ENCODE results near the gene GMEB2. TPM values are rescaled to one million over a fixed set of nuclear protein-coding genes. Genes with fewer than 3 reads are reported as not detected.
A peak's percentile ranks its signal among the peaks of the same experiment; 100 is the strongest.

Gene GMEB2
- polyA plus RNA-seq, 1 experiment: 6.3 TPM

DNA sequence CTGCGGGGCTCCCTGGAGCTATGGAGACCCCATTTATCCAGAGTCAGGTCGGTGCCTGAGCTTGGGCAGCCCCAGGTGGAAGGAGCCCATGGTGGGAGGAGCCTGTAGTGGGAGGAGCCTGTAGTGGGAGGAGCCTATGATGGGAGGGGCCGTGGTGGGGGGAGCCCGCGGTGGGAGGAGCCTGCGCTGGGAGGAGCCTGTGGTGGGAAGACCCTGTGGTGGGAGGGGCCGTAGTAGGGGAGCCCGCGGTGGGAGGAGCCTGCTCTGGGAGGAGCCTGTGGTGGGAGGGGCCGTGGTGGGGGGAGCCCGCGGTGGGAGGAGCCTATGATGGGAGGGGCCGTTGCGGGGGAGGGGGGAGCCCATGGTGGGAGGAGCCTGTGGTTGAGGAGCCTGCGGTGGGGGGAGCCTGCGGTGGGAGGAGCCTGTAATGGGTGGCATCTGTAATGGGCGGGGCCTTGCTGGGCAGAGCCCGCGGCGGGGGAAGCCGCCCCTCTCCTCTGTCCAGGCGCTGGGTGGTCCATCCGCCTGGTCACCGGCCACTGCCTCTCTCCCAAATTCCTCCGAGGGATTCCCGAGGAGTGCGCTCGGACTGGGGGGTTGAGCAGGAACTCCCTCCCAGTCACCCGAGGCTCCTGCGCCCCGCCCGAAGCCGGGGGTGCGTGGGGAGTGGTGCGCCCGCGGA is 73.5 kb downstream of the GMEB2 start:
- peak; percentile 66 for DNase-seq (ENCODE audit: low read depth, low spot score)
- H3K9me3 ChIP-seq (ENCODE audit: control insufficient read depth, insufficient read depth, low read length): peaks cover 9% of the 10 kb centered on the region; the same call in 1 of the 2 replicates
- peak overlapping the region; percentile 56 for H3K4me3 ChIP-seq (ENCODE audit: low read depth, low read length)
- no peak overlapping the region for H3K27ac ChIP-seq (ENCODE audit: low read depth, low read length)
- POLR2A ChIA-PET: interaction anchor here (1.2 kb wide), 1 partner anchor 32 kb away, joined by 5 read pairs; no protein-coding TSS in a partner anchor
- CTCF ChIA-PET: interaction anchor here (0.8 kb wide), 1 partner anchor 15 kb away, joined by 3 read pairs; no protein-coding TSS in a partner anchor
- H3K27me3 ChIP-seq (ENCODE audit: control insufficient read depth, insufficient read depth, low read length): peaks cover 7% of the 10 kb centered on the region
- TF ChIP-seq, protein P1, sequence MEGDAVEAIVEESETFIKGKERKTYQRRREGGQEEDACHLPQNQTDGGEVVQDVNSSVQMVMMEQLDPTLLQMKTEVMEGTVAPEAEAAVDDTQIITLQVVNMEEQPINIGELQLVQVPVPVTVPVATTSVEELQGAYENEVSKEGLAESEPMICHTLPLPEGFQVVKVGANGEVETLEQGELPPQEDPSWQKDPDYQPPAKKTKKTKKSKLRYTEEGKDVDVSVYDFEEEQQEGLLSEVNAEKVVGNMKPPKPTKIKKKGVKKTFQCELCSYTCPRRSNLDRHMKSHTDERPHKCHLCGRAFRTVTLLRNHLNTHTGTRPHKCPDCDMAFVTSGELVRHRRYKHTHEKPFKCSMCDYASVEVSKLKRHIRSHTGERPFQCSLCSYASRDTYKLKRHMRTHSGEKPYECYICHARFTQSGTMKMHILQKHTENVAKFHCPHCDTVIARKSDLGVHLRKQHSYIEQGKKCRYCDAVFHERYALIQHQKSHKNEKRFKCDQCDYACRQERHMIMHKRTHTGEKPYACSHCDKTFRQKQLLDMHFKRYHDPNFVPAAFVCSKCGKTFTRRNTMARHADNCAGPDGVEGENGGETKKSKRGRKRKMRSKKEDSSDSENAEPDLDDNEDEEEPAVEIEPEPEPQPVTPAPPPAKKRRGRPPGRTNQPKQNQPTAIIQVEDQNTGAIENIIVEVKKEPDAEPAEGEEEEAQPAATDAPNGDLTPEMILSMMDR (IDR thresholded peaks at IDR 0.05; ENCODE audit: low read depth, low read length): no peak

DNA sequence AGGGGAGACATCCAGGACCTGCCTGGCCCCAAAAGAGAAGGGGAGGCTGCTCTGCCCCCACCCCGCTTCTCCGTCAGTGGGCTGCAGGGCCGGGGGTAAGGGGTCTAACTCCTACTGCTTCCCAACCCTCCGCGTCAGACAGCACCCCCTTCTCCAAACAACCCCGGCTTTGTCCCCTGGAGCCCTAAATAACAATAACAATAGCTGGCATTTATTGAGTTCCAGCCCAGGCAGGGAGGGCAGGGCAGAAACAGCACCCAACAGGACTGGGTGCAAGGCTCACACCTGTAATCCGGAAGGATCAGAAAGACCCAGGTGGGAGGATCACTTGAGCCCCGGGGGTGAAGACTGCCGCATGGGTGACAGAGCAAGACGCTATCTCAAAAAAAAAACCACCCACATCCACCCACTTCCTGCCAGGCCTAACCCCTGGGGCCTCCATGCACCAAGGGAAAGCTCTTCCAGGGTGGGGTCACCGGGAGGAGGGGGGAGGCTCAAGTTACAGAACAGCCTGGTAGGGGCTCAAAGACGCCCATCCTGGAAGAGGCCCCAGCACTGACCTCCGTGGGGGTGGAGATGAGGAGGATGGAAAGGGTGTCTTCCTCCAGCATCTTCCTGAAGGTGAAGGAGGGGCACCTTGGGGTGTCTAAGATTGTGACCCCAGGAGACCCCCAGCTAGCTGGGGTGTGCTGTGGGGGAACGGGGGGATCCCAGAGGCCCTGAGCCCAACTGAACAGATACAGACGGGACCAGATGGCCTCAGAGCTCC is 74.2 kb downstream of the GMEB2 start:
- Histone ChIP-seq H3K9me3 (ENCODE audit: control insufficient read depth, insufficient read depth, low read length) (peaks cover 9% of the 10 kb centered on the region; the same call in 1 of the 2 replicates), H3K27ac (ENCODE audit: low read depth, low read length) (no peak overlapping the region), H3K27me3 (ENCODE audit: control insufficient read depth, insufficient read depth, low read length) (peaks cover 11% of the 10 kb centered on the region), H3K4me3 (ENCODE audit: low read depth, low read length) (no peak overlapping the region)
- ChIA-PET CTCF (interaction anchor here (0.8 kb wide), 1 partner anchor 14 kb away, joined by 3 read pairs; no protein-coding TSS in a partner anchor), POLR2A (interaction anchor here (1.2 kb wide), 1 partner anchor 32 kb away, joined by 5 read pairs; no protein-coding TSS in a partner anchor)
- no peak for DNase-seq (ENCODE audit: low read depth, low spot score)
- TF ChIP-seq, protein P1 (IDR thresholded peaks at IDR 0.05; ENCODE audit: low read depth, low read length): no peak

DNA sequence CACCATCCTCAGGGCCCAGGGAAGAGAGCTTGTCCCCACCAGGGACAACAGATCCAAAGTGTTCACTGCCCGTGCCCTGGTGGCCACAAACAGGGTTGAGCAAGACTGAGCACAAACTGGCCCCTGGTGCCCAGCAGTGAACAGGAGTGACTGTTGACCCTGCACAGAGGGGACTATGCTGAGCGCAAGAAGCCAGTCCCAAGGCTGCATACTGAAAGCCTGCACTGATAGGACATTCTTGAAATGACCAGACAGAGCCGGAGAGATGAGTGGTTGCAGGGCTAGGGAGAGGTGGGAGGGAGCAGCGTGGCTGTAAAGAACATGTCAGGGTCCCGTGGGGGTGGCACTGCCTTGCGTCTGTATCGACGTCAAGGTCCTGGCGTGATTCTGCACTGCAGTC is 75.8 kb downstream of the GMEB2 start:
- H3K27ac ChIP-seq (ENCODE audit: low read depth, low read length): no peak overlapping the region
- ChIA-PET CTCF (interaction anchor here (2.0 kb wide), 1 partner anchor 13 kb away, joined by 5 read pairs; no protein-coding TSS in a partner anchor), POLR2A (no interaction called here)
- TF ChIP-seq, protein P1 (IDR thresholded peaks at IDR 0.05; ENCODE audit: low read depth, low read length): no peak
- H3K27me3 ChIP-seq (ENCODE audit: control insufficient read depth, insufficient read depth, low read length): peaks cover 19% of the 10 kb centered on the region
- H3K9me3 ChIP-seq (ENCODE audit: control insufficient read depth, insufficient read depth, low read length): peaks cover 9% of the 10 kb centered on the region; the same call in 1 of the 2 replicates
- H3K4me3 ChIP-seq (ENCODE audit: low read depth, low read length): no peak overlapping the region
- DNase-seq (ENCODE audit: low read depth, low spot score): no peak

DNA sequence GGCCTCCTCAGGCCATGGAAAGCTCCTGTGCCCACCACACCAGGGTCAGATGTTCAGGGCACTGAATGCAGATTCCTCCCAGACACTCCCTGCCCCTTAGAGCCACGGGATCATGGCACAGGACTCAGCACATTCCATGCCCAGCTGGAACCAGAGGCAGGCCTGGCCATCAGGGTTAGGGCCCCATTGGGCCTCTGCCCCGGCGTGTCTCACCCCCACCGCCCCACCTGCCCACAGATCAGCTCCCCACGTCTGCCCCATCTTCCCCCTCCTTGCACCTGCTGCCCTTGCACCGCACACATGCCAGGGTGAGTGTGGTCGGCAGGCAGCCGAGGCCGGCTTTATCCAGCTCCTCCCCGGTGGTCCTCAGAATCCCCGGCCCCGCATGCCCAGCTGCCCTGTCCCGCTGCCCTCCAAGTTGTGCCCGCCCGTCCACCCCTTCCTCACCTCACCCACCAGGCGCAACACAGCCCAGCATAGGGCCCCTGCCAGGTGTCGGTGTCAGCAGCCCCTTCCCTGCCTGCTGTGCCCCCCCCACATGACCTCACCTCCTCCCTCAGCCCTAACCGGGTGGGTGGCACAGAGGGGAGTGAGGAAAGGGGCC is 77.1 kb downstream of the GMEB2 start:
- Histone ChIP-seq H3K27ac (ENCODE audit: low read depth, low read length) (no peak overlapping the region), H3K9me3 (ENCODE audit: control insufficient read depth, insufficient read depth, low read length) (peaks cover 9% of the 10 kb centered on the region; the same call in 1 of the 2 replicates), H3K4me3 (ENCODE audit: low read depth, low read length) (no peak overlapping the region), H3K27me3 (ENCODE audit: control insufficient read depth, insufficient read depth, low read length) (peaks cover 29% of the 10 kb centered on the region)
- ChIA-PET POLR2A (no interaction called here), CTCF (interaction anchor here (2.0 kb wide), 1 partner anchor 12 kb away, joined by 5 read pairs; no protein-coding TSS in a partner anchor)
- TF ChIP-seq, protein P1 (IDR thresholded peaks at IDR 0.05; ENCODE audit: low read depth, low read length): no peak
- DNase-seq (ENCODE audit: low read depth, low spot score): no peak
